OCI-LY7 (cell line): ENCODE results near the gene DAPK3.

Source experiments
- CTCF ChIP-seq: fragments of 200-600 bp; sonication (generic); conservative IDR thresholded peaks from 2 replicates; pipeline ENCODE4 v1.5.1; 2014; ENCODE audit warnings: mild to moderate bottlenecking, antibody characterized with exemption, low read length, moderate library complexity, mixed read lengths
- EZH2phosphoT487 ChIP-seq: fragments of 200-600 bp; sonication (generic); IDR thresholded peaks from 2 replicates; pipeline ENCODE4 v1.6.1; 2018; ENCODE audit warnings: low read depth, borderline replicate concordance, mild to moderate bottlenecking, mixed run types, antibody characterized with exemption, low read length, moderate library complexity, mixed read lengths

GRCh38 chr19:4014541-4015491 lies 43.9 kb upstream of the DAPK3 start:
- no peak for TF ChIP-seq CTCF
- no peak for TF ChIP-seq EZH2phosphoT487
